Ishikawa (cell line): Measurements from ENCODE around the gene SOX6.

Source experiments
- CEBPB ChIP-seq: IDR thresholded peaks from 2 replicates; pipeline ENCODE4 v1.6.1; 2012
- CREB1 ChIP-seq: IDR thresholded peaks from 2 replicates; pipeline ENCODE4 v1.6.1; 2012; ENCODE audit warnings: low read depth
- REST ChIP-seq: IDR thresholded peaks from 2 replicates; pipeline ENCODE4 v1.6.1; 2012; ENCODE audit warnings: low read depth, mild to moderate bottlenecking

DNA sequence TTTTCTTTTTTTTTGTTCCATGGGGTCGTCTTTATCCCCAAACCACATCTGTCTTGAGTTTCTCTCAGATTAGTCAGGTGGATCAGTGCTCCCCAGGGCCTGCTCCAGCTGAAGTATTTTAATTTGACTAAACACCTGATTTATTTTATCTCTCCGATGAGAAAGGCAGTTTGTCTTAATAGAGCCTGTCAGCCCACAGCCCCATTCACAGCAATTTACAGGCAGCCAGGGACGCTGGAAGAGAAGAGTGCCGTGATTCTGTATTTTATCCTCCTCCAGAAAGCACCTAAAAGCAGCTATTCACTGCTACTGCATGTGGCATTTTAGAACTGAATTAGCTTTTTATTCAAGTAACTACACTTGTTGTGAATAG is 164.5 kb downstream of the SOX6 start:
- TF ChIP-seq CREB1 (no peak), REST (no peak), CEBPB (no peak)
